A673 (cell line): ENCODE measurements around the gene SMIM35.

Experiments
- CTCF ChIP-seq: fragments of 300-800, 200-600 bp; sonication (generic); conservative IDR thresholded peaks from 2 replicates; pipeline ENCODE4 v1.5.1; 2017; ENCODE audit warnings: low read depth, mild to moderate bottlenecking, antibody characterized with exemption, low read length, moderate library complexity, mixed read lengths
- EZH2 ChIP-seq: fragments of 200-600 bp; sonication (generic); IDR thresholded peaks from 2 replicates; pipeline ENCODE4 v1.6.1; 2017; ENCODE audit warnings: borderline replicate concordance, low read depth, mild to moderate bottlenecking, mixed read lengths, antibody characterized with exemption, low read length; ENCODE audit not compliant: poor library complexity, severe bottlenecking

- no peak for TF ChIP-seq CTCF
- no peak for TF ChIP-seq EZH2
Observed at GRCh38 chr11:118060081-118060661, 26.6 kb downstream of the SMIM35 start.
